ENCODE measurements around the gene HHIP.

DNA sequence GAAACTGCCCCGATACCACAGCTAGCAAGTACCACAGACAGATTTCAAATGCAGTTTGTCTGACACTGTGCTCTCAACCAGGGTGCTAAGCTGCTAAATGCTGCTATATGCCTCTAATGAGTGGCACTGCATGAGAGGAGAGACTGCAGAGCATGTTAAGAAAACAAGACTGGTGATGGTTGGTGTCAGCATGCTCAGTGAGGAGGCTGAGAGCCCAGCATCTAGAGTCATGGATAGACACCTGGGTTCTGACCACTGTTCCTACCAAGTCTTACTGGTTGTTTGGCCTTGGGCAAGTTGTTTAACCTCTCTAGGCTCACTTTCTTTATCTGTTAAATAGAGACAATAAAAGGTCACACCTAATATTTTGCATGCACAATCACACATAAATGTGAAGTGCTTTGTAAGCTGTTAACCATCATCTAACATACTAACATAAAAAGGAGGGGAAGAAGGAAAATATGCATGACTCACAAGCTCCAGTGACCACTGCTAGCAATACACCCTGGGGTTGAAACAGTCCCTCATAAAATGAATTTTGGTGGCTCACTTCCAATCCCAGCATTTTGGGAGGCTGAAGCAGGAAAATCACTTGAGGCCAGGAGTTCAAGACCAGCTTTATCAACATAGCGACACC is 20.7 kb downstream of the HHIP start:
- TF ChIP-seq POLR2AphosphoS5 (IDR thresholded peaks at IDR 0.05; ENCODE audit: insufficient read depth in 1 of 2, low read depth in 1 of 2) = no peak
- no peak for TF ChIP-seq POLR2A (IDR thresholded peaks at IDR 0.05)
